Stimulated activated CD4-positive, alpha-beta T cell treated with anti-CD3 and anti-CD28 coated beads, Interleukin-4, amount 100 ng/mL, for 4 hours (primary cell): ENCODE measurements around the gene SPTA1.

Source experiments
- DNase-seq, 2 experiments: peaks; one replicate each; pipeline ENCODE4 v3.0.0-alpha.2; 2020

Gene SPTA1

GRCh38 chr1:158563853-158564252 is 122.7 kb downstream of the SPTA1 start:
- no peak for DNase-seq
